Trophoblast cell (in vitro differentiated cells and primary cell): Measurements from ENCODE around the gene PTPN13.

ENCODE experiments used
- DNase-seq, 2 donors: peaks; one replicate each; pipeline ENCODE4 v3.0.0-alpha.2; 2016
- H2AFZ ChIP-seq: 2 replicates; pipeline ENCODE4 v1.6.1; 2013; ENCODE audit warnings: low read length, moderate library complexity, mild to moderate bottlenecking; ENCODE audit not compliant: insufficient read depth, poor library complexity
- H2AK5ac ChIP-seq: 2 replicates; pipeline ENCODE4 v1.6.1; 2013; ENCODE audit warnings: mild to moderate bottlenecking, low read length
- H2BK120ac ChIP-seq: 2 replicates; pipeline ENCODE4 v1.6.1; 2013; ENCODE audit warnings: low read length, mild to moderate bottlenecking, moderate library complexity; ENCODE audit not compliant: insufficient read depth, poor library complexity
- H2BK12ac ChIP-seq: 2 replicates; pipeline ENCODE4 v1.6.1; 2013; ENCODE audit warnings: mild to moderate bottlenecking, low read length, moderate library complexity
- H2BK5ac ChIP-seq: 2 replicates; pipeline ENCODE4 v1.6.1; 2013; ENCODE audit warnings: low read length, low read depth, moderate library complexity, mild to moderate bottlenecking; ENCODE audit not compliant: poor library complexity
- H3K14ac ChIP-seq: 2 replicates; pipeline ENCODE4 v1.6.1; 2013; ENCODE audit warnings: mild to moderate bottlenecking, low read length
- H3K18ac ChIP-seq: 2 replicates; pipeline ENCODE4 v1.6.1; 2013; ENCODE audit warnings: mild to moderate bottlenecking, low read length
- H3K23ac ChIP-seq: 2 replicates; pipeline ENCODE4 v1.6.1; 2013; ENCODE audit warnings: low read length
- H3K27ac ChIP-seq: 2 replicates; pipeline ENCODE4 v1.5.1; 2013; ENCODE audit warnings: low read depth, mild to moderate bottlenecking, inconsistent platforms, low read length, moderate library complexity
- H3K27me3 ChIP-seq: 2 replicates; pipeline ENCODE4 v1.6.1; 2013; ENCODE audit warnings: inconsistent platforms, mild to moderate bottlenecking, low read length, moderate library complexity; ENCODE audit not compliant: insufficient read depth
- H3K36me3 ChIP-seq, 2 experiments: 1 replicate in 1 of 2; 2 replicates in 1 of 2; pipeline ENCODE4 v1.6.1; 2013; ENCODE audit warnings: low read length in 2 of 2, mild to moderate bottlenecking in 2 of 2, moderate library complexity in 1 of 2; ENCODE audit not compliant: insufficient read depth in 2 of 2, control insufficient read depth in 1 of 2
- H3K4ac ChIP-seq: 2 replicates; pipeline ENCODE4 v1.6.1; 2013; ENCODE audit warnings: low read depth, mild to moderate bottlenecking, low read length, moderate library complexity
- H3K4me1 ChIP-seq, 2 experiments: 1 replicate in 1 of 2; 2 replicates in 1 of 2; pipeline ENCODE4 v1.6.1; 2013; ENCODE audit warnings: low read length in 2 of 2, mild to moderate bottlenecking in 2 of 2, moderate library complexity in 1 of 2; ENCODE audit not compliant: insufficient read depth in 2 of 2, control insufficient read depth in 1 of 2
- H3K4me2 ChIP-seq: 2 replicates; pipeline ENCODE4 v1.6.1; 2013; ENCODE audit warnings: inconsistent platforms, mild to moderate bottlenecking, low read length, moderate library complexity
- H3K4me3 ChIP-seq: 2 replicates; pipeline ENCODE4 v1.5.1; 2013; ENCODE audit warnings: mild to moderate bottlenecking, low read depth, low read length, inconsistent platforms
- H3K79me1 ChIP-seq: one replicate; pipeline ENCODE4 v1.6.1; 2013; ENCODE audit warnings: low read length
- H3K79me2 ChIP-seq: 2 replicates; pipeline ENCODE4 v1.6.1; 2013; ENCODE audit warnings: low read length, mild to moderate bottlenecking; ENCODE audit not compliant: control insufficient read depth, insufficient read depth, poor library complexity
- H3K9ac ChIP-seq: 2 replicates; pipeline ENCODE4 v1.6.1; 2013; ENCODE audit warnings: mild to moderate bottlenecking, low read length
- H3K9me3 ChIP-seq: 2 replicates; pipeline ENCODE4 v1.6.1; 2013; ENCODE audit warnings: low read depth, mild to moderate bottlenecking, control low read depth, inconsistent platforms, low read length; ENCODE audit not compliant: insufficient read depth
- H4K12ac ChIP-seq: 2 replicates; pipeline ENCODE4 v1.6.1; 2013; ENCODE audit warnings: low read depth, mild to moderate bottlenecking, low read length, moderate library complexity
- H4K8ac ChIP-seq: 2 replicates; pipeline ENCODE4 v1.6.1; 2013; ENCODE audit warnings: low read depth, mild to moderate bottlenecking, low read length, moderate library complexity
- H4K91ac ChIP-seq: one replicate; pipeline ENCODE4 v1.6.1; 2013; ENCODE audit warnings: low read depth, mild to moderate bottlenecking, low read length, moderate library complexity
- WGBS: extraction: QIAGEN DNeasy Blood & Tissue Kit; methylation state at CpG from one replicate; pipeline ENCODE4 v1.1.7; 2013; ENCODE audit warnings: missing lambda C conversion rate; ENCODE audit not compliant: insufficient read length, insufficient coverage; ENCODE audit errors: extremely low coverage; 5-methylcytosine and 5-hydroxymethylcytosine counted together

Gene PTPN13

DNA sequence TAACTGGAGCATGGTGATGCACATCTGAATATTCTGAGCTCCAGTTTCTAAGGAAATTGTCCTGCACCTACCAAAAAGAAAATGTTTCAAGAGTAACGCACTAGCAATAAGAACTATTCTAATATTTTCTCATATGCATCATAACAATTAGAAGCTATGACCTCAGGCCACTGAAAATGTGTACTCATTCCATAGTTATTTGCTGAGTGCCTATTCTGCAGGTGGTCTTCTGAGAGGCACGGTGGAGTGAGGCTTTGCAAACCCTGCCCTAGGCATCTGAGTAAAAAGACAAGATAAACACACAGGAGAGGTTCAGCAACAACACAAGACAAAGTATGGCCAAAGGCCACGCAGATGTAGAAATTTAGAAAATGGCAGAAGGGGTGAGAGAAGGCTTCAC lies 231.4 kb downstream of the PTPN13 start:
- H3K14ac ChIP-seq = no peak overlapping the region
- no peak overlapping the region for H3K23ac ChIP-seq
- no peaks in the 10 kb centered on the region for H3K79me2 ChIP-seq
- no peak overlapping the region for H2BK12ac ChIP-seq
- H3K79me1 ChIP-seq = no peaks in the 10 kb centered on the region
- H3K18ac ChIP-seq = no peak overlapping the region
- no peak overlapping the region for H4K12ac ChIP-seq
- no peaks in the 10 kb centered on the region for H3K27me3 ChIP-seq
- H3K4ac ChIP-seq = no peak overlapping the region
- no peak overlapping the region for H4K8ac ChIP-seq
- H2AK5ac ChIP-seq = no peak overlapping the region
- no peak overlapping the region for H3K27ac ChIP-seq
- H3K36me3 ChIP-seq = no peaks in the 10 kb centered on the region
- H3K9ac ChIP-seq = no peak overlapping the region
- H3K4me2 ChIP-seq = no peak overlapping the region
- WGBS = no CpG with 5 or more reads among the region's 3 CpGs
- no peak overlapping the region for H2BK120ac ChIP-seq
- no peak overlapping the region for H3K4me3 ChIP-seq
- DNase-seq = peak; percentile 82 to 95
- peaks cover 1% of the 10 kb centered on the region for H3K9me3 ChIP-seq
- H2AFZ ChIP-seq = no peak overlapping the region
- H2BK5ac ChIP-seq = no peak overlapping the region
- no peaks in the 10 kb centered on the region for H3K4me1 ChIP-seq
- H4K91ac ChIP-seq = no peak overlapping the region

DNA sequence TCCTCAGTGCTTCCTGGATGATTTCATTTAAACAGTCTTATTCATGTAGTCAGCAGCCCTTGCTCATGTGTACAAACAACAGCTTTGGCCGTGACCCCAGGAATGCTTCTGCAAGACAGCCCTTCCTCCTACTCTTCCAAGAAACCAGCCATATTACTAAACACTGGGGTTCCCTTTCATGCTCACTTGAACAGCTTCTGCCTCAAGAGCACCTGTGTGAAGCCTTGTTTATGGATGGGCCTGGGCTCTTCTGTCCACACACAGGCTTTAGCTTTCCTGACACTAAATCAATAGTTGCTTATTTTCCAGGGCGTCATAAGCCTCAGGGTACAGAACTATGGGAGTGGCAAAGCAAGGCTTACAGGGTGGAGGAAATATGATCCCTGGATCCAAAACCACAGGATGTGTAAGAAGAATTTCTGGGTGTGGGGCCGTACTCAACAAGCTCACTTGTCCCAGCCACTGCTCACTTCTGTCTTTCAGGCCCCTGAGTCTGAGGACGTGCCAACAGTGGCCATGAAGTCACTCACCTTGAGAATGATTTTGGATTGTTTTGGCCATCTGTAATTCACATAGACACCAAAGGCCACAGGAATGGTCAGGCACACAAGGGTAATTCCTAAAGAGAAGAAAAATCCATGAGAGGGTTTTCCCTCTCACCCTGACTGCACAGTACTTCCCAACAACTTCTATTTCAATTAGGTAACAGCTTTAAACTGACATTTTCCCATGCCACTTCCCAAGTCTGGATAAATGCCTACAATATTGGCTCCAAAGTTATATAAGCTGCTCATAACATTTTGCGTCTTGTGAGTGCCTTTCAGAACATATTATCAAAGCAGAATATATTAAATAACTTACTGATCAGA lies 237.4 kb downstream of the PTPN13 start:
- no CpG with 5 or more reads among the region's 5 CpGs for WGBS
- H2BK5ac ChIP-seq = no peak overlapping the region
- H3K18ac ChIP-seq = no peak overlapping the region

DNA sequence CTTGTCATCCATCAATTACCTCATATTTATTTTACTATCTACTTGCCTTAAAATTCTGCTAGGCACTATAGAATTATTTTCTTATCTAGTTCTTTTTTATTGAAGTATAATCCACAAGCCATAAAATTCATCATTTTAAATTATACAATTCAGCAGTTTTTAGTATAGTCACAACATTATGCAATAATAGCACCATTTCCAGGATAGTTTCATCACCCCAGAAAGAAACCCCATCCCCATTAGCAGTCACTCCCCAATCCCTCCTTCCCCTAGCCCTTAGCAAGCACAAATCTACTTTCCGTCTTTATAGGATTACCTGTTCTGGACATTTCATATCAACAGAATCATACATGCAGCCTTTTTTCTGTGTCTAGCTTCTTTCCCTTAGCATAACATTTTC lies 239.5 kb downstream of the PTPN13 start:
- Histone ChIP-seq H2AK5ac (no peak overlapping the region), H3K27me3 (no peaks in the 10 kb centered on the region), H3K4me3 (no peak overlapping the region), H3K27ac (no peak overlapping the region), H3K9ac (no peak overlapping the region), H3K79me1 (no peaks in the 10 kb centered on the region), H3K4me2 (no peak overlapping the region), H2BK12ac (no peak overlapping the region), H3K14ac (no peak overlapping the region), H2BK5ac (no peak overlapping the region), H4K8ac (no peak overlapping the region), H3K79me2 (no peaks in the 10 kb centered on the region), H3K23ac (no peak overlapping the region), H4K91ac (no peak overlapping the region), H3K36me3 (no peaks in the 10 kb centered on the region), H2BK120ac (no peak overlapping the region), H2AFZ (no peak overlapping the region), H4K12ac (no peak overlapping the region), H3K9me3 (no peaks in the 10 kb centered on the region), H3K4me1 (peaks cover 6% of the 10 kb centered on the region in 2 experiments), H3K4ac (no peak overlapping the region), H3K18ac (no peak overlapping the region)
- no CpG with 5 or more reads among the region's 1 CpG for WGBS
- no peak for DNase-seq

More for the DNA sequence above, 237.4 kb downstream of the PTPN13 start:
- Histone ChIP-seq H3K4me1 (peaks cover 6% of the 10 kb centered on the region in 2 experiments), H3K9me3 (peaks cover 1% of the 10 kb centered on the region), H3K4me3 (no peak overlapping the region), H3K27ac (no peak overlapping the region), H3K79me1 (no peaks in the 10 kb centered on the region), H3K4ac (no peak overlapping the region), H3K4me2 (no peak overlapping the region), H3K27me3 (no peaks in the 10 kb centered on the region), H3K79me2 (no peaks in the 10 kb centered on the region), H2AK5ac (no peak overlapping the region), H2BK120ac (no peak overlapping the region), H4K91ac (no peak overlapping the region), H3K9ac (no peak overlapping the region), H4K8ac (no peak overlapping the region), H3K36me3 (no peaks in the 10 kb centered on the region), H2AFZ (no peak overlapping the region), H4K12ac (no peak overlapping the region), H3K23ac (no peak overlapping the region), H3K14ac (no peak overlapping the region), H2BK12ac (no peak overlapping the region)
- DNase-seq = no peak

DNA sequence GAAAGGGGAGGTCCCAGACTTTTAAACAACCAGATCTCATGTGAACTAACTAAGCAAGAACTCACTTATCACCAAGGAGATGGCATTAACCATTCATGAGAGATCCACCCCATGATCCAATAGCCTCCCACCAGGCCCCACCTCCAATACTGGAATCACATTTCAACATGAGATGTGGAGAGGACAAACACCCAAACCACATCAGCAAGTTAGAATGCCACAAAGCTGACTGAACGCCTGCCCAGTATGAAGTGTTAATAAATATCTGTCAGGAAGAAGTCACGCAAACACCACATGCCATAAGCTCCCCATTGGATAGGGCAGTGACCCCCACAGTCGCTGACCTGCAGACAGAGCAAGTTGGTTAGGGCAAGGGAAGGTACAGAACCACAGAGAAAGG lies 240.8 kb downstream of the PTPN13 start:
- Histone ChIP-seq H2AK5ac (no peak overlapping the region), H3K79me1 (no peaks in the 10 kb centered on the region), H3K4me2 (no peak overlapping the region), H3K14ac (no peak overlapping the region), H3K9ac (no peak overlapping the region), H4K12ac (no peak overlapping the region), H4K91ac (no peak overlapping the region), H3K4me3 (no peak overlapping the region), H2BK120ac (no peak overlapping the region), H3K4ac (no peak overlapping the region), H2AFZ (no peak overlapping the region), H3K27me3 (no peaks in the 10 kb centered on the region), H3K27ac (no peak overlapping the region), H3K9me3 (no peaks in the 10 kb centered on the region), H4K8ac (no peak overlapping the region), H3K23ac (no peak overlapping the region), H2BK12ac (no peak overlapping the region), H3K79me2 (no peaks in the 10 kb centered on the region), H3K18ac (no peak overlapping the region), H2BK5ac (no peak overlapping the region), H3K4me1 (peaks cover 6% of the 10 kb centered on the region in 2 experiments), H3K36me3 (no peaks in the 10 kb centered on the region)
- no peak for DNase-seq
- no CpG with 5 or more reads among the region's 3 CpGs for WGBS
